OCI-LY3 (cell line): ENCODE results near the gene MAP4K3.
"Not testable (repeated sequence)": the region's sequence is repeated elsewhere in the genome, so short reads cannot be mapped to it uniquely, and the experiment has no call there.

Source experiments
- H2AFZ ChIP-seq: fragments of 200-600, 300-600 bp; shearing (Covaris generic); 2 replicates; pipeline ENCODE4 v1.6.0; 2014; ENCODE audit warnings: antibody characterized with exemption, low read depth, low read length
- H3K27ac ChIP-seq: fragments of 200-600, 300-600 bp; sonication (generic); 2 replicates; pipeline ENCODE4 v1.5.1; 2014; ENCODE audit warnings: mild to moderate bottlenecking, low read length, moderate library complexity, mixed read lengths
- H3K27me3 ChIP-seq: fragments of 200-600, 300-600 bp; sonication (generic); 2 replicates; pipeline ENCODE4 v1.6.1; 2014; ENCODE audit warnings: low read depth, low read length, mixed read lengths
- H3K36me3 ChIP-seq: fragments of 200-600, 300-600 bp; sonication (generic); replicated peaks from 2 replicates; pipeline ENCODE3; 2014; ENCODE audit warnings: low read depth, low read length, mixed read lengths
- H3K4me1 ChIP-seq: fragments of 300-600, 200-600 bp; sonication (generic); 2 replicates; pipeline ENCODE4 v1.6.1; 2014; ENCODE audit warnings: low read length, mixed read lengths
- H3K4me2 ChIP-seq: fragments of 200-600, 300-600 bp; sonication (generic); 2 replicates; pipeline ENCODE4 v1.6.1; 2014; ENCODE audit warnings: low read length, mixed read lengths
- H3K4me3 ChIP-seq: fragments of 300-600, 200-600 bp; sonication (generic); 2 replicates; pipeline ENCODE4 v1.5.1; 2014; ENCODE audit warnings: antibody characterized with exemption, mild to moderate bottlenecking, low read length, moderate library complexity
- H3K79me2 ChIP-seq: fragments of 300-600, 200-600 bp; shearing (Covaris generic); 2 replicates; pipeline ENCODE4 v1.6.1; 2014; ENCODE audit warnings: mild to moderate bottlenecking, low read length, mixed read lengths
- H3K9ac ChIP-seq: fragments of 300-600, 200-600 bp; shearing (Covaris generic); 2 replicates; pipeline ENCODE4 v1.6.0; 2014; ENCODE audit warnings: mild to moderate bottlenecking, low read length, moderate library complexity
- H3K9me3 ChIP-seq: fragments of 200-600, 300-600 bp; shearing (Covaris generic); 2 replicates; pipeline ENCODE4 v1.6.1; 2014; ENCODE audit warnings: low read length, mixed read lengths; ENCODE audit not compliant: insufficient read depth
- H4K20me1 ChIP-seq: fragments of 200-600, 300-600 bp; sonication (generic); 2 replicates; pipeline ENCODE4 v1.6.1; 2016; ENCODE audit warnings: low read length, mixed read lengths; ENCODE audit not compliant: insufficient read depth
- EZH2phosphoT487 ChIP-seq: fragments of 200-600 bp; shearing (Covaris generic); IDR thresholded peaks from 2 replicates; pipeline ENCODE4 v1.6.1; 2018; ENCODE audit warnings: antibody characterized with exemption, mixed run types, low read depth
- TF ChIP-seq, protein P1 (sequence below): fragments of 200-600, 300-600 bp; sonication (generic); IDR thresholded peaks from 2 replicates; pipeline ENCODE4 v1.5.1; 2014; ENCODE audit warnings: antibody characterized with exemption, low read length, low read depth

The MAP4K3 gene

DNA sequence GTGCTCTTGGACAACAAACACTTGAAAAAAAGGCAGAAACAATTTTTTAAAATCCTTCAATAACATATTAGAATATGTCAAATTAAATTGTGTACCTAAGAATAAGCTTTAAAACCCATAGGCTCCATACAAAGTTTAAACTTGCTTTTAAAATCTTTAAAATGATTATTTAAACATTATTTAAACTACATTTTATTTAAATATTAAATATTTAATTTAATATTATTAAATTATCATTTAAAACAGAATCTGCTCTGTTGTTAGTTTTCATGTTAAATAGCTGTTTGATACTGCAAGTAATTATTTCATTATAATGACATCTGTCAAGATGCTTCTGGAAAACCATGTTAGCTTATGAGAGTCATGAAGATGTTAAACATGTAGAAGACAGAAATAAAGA, 75.6 kb downstream of the MAP4K3 start:
- TF ChIP-seq EZH2phosphoT487: no peak
- TF ChIP-seq, protein P1, sequence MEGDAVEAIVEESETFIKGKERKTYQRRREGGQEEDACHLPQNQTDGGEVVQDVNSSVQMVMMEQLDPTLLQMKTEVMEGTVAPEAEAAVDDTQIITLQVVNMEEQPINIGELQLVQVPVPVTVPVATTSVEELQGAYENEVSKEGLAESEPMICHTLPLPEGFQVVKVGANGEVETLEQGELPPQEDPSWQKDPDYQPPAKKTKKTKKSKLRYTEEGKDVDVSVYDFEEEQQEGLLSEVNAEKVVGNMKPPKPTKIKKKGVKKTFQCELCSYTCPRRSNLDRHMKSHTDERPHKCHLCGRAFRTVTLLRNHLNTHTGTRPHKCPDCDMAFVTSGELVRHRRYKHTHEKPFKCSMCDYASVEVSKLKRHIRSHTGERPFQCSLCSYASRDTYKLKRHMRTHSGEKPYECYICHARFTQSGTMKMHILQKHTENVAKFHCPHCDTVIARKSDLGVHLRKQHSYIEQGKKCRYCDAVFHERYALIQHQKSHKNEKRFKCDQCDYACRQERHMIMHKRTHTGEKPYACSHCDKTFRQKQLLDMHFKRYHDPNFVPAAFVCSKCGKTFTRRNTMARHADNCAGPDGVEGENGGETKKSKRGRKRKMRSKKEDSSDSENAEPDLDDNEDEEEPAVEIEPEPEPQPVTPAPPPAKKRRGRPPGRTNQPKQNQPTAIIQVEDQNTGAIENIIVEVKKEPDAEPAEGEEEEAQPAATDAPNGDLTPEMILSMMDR: no peak
- Histone ChIP-seq H3K4me1 (no peaks in the 10 kb centered on the region), H3K79me2 (no peaks in the 10 kb centered on the region), H3K9me3 (peaks cover 7% of the 10 kb centered on the region), H2AFZ (no peak overlapping the region), H3K9ac (no peak overlapping the region), H4K20me1 (no peaks in the 10 kb centered on the region), H3K27me3 (no peaks in the 10 kb centered on the region), H3K4me2 (no peak overlapping the region), H3K27ac (no peak overlapping the region), H3K4me3 (no peak overlapping the region), H3K36me3 (no peaks in the 10 kb centered on the region)

DNA sequence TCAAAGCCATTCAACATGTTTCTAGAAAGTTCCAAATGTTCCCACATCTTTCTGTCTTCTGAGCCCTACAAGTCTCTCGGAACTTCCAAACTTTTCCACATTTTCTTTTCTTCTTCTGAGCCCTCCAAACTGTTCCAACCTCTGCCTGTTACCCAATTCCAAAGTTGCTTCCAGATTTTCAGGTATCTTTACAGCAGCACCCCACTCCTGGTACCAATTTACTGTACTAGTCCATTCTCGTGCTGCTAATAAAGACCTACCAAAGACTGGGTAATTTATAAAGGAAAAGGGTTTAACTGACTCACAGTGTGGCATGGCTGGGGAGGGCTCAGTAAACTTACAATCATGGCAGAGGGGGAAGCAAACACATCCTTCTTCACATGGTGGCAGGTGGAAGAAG, 76.7 kb downstream of the MAP4K3 start:
- H3K27me3 ChIP-seq, H3K4me2 ChIP-seq, H3K4me3 ChIP-seq, H3K79me2 ChIP-seq, H3K27ac ChIP-seq, H2AFZ ChIP-seq, H3K36me3 ChIP-seq, H3K9me3 ChIP-seq, H3K4me1 ChIP-seq, H4K20me1 ChIP-seq, H3K9ac ChIP-seq: not testable (repeated sequence)

DNA sequence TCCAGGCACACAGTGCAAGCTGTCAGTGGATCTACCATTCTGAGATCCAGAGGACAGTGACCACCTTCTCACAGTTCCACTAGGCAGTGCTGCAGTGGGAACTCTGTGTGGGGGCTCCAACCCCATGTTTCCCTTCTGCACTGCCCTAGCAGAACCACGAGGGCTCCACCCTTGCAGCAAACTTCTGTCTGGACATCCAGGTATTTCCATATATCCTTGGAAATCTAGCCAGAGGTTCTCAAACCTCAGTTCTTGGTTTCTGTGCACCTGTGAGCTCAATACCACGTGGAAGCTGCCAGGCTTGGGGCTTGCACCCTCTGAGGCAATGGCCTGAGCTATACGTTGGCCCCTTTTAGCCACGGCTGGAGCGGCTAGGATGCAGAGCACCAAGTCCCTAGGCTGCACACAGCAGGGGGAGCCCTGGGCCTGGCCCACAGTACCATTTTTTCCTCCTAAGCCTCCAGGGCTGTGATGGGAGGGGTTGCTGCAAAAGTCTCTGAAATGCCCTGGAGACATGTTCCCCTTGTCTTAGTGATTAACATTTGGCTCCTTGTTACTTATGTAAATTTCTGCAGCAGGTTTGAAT, 77.5 kb downstream of the MAP4K3 start:
- no peak overlapping the region for H3K27ac ChIP-seq
- no peaks in the 10 kb centered on the region for H3K27me3 ChIP-seq
- no peaks in the 10 kb centered on the region for H3K4me1 ChIP-seq
- H3K36me3 ChIP-seq: no peaks in the 10 kb centered on the region
- no peak overlapping the region for H2AFZ ChIP-seq
- no peaks in the 10 kb centered on the region for H3K79me2 ChIP-seq
- no peak overlapping the region for H3K4me2 ChIP-seq
- TF ChIP-seq, protein P1: no peak
- TF ChIP-seq EZH2phosphoT487: no peak
- H4K20me1 ChIP-seq: no peaks in the 10 kb centered on the region
- H3K9ac ChIP-seq: no peak overlapping the region
- peaks cover 7% of the 10 kb centered on the region for H3K9me3 ChIP-seq
- no peak overlapping the region for H3K4me3 ChIP-seq

DNA sequence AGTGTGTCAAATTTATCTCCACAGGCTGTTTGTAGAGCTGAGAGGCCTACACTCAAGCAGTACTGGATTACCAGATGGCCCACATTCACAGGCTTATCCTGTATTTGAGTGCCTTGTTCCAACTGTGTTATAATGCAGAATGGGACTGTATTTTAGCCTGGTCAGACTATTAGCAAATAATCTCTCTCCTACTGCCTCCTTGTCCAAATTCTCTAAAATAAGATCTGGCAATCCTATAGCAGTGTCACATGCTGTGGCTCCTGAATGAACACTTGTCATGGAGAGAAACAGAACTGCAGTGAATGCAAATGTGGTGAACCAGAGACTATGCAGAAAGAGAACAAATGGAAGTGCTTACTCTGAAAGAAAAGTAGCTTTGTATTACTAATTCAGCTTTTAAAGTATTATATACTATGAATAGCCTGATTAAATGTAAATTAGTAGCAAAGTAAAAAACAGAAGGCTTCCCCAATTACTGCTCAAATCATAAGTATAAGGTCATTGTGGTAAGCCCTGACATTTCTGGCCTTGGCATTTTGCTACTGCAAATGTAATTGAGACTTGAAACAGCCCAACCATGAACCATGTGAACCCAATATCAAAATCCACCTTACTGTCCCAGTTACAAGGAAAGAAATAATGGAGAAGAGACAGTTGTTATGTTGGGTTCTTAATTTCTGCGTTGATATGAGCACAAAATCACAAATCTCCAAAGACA, 80.0 kb downstream of the MAP4K3 start:
- TF ChIP-seq EZH2phosphoT487: no peak
- no peaks in the 10 kb centered on the region for H3K4me1 ChIP-seq
- no peaks in the 10 kb centered on the region for H3K36me3 ChIP-seq
- no peak overlapping the region for H3K4me3 ChIP-seq
- H4K20me1 ChIP-seq: no peaks in the 10 kb centered on the region
- no peaks in the 10 kb centered on the region for H3K27me3 ChIP-seq
- no peak overlapping the region for H3K27ac ChIP-seq
- H3K9ac ChIP-seq: no peak overlapping the region
- H3K9me3 ChIP-seq: peaks cover 7% of the 10 kb centered on the region
- no peaks in the 10 kb centered on the region for H3K79me2 ChIP-seq
- H3K4me2 ChIP-seq: no peak overlapping the region
- no peak overlapping the region for H2AFZ ChIP-seq

DNA sequence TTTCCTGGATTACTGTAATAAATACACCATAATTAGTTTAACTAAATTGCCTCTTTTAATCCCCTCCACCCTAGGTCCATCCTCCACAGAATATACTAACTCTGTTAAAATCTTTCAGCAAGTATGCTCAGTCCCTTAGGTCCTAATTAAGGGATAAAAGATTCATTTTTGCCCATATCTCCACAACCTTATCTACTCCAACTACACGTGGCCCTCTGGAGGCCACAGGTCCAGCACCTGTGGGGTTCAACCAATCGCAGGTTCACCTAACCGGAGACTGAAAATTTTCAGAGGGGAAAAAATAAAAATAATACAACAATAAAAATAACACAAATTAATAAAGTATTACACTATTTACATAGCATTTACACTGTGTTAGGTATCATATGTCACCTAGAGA, 86.4 kb downstream of the MAP4K3 start:
- Histone ChIP-seq H3K79me2 (no peaks in the 10 kb centered on the region), H3K4me3 (no peak overlapping the region), H4K20me1 (no peaks in the 10 kb centered on the region), H3K9ac (no peak overlapping the region), H3K4me2 (no peak overlapping the region), H2AFZ (no peak overlapping the region), H3K27ac (no peak overlapping the region), H3K27me3 (no peaks in the 10 kb centered on the region), H3K4me1 (no peaks in the 10 kb centered on the region), H3K36me3 (no peaks in the 10 kb centered on the region), H3K9me3 (no peaks in the 10 kb centered on the region)
- TF ChIP-seq EZH2phosphoT487: no peak
- TF ChIP-seq, protein P1: no peak
